Smooth muscle cell (in vitro differentiated cells): ENCODE measurements around the gene ATRNL1. TPM values are rescaled to one million over a fixed set of nuclear protein-coding genes. Genes with fewer than 3 reads are reported as not detected.
"Not testable (repeated sequence)": the region's sequence is repeated elsewhere in the genome, so short reads cannot be mapped to it uniquely, and the experiment has no call there.

ENCODE experiments used
- DNase-seq: peaks from one replicate; lab custom pipeline; 2025; ENCODE audit not compliant: unreplicated experiment; lab: John Stamatoyannopoulos, UW
- H2AFZ ChIP-seq: fragments of 200-600 bp; sonication (generic); 2 replicates; pipeline ENCODE4 v1.6.0; 2016; ENCODE audit warnings: antibody characterized with exemption, low read depth, mild to moderate bottlenecking
- H3F3A ChIP-seq: fragments of 200-600 bp; sonication (generic); 2 replicates; pipeline ENCODE4 v1.6.0; 2017; ENCODE audit warnings: antibody characterized with exemption, low read depth
- H3K27ac ChIP-seq: fragments of 200-600 bp; sonication (generic); 2 replicates; pipeline ENCODE4 v1.5.1; 2016; ENCODE audit warnings: low read depth, mild to moderate bottlenecking
- H3K27me3 ChIP-seq: fragments of 200-600 bp; sonication (generic); 2 replicates; pipeline ENCODE4 v1.6.1; 2016; ENCODE audit warnings: low read depth, mild to moderate bottlenecking
- H3K36me3 ChIP-seq: fragments of 200-600 bp; sonication (generic); 2 replicates; pipeline ENCODE4 v1.5.1; 2016; ENCODE audit warnings: low read depth
- H3K4me1 ChIP-seq: fragments of 200-600 bp; sonication (generic); 2 replicates; pipeline ENCODE4 v1.5.1; 2016; ENCODE audit warnings: low read depth
- H3K4me2 ChIP-seq: fragments of 200-600 bp; sonication (generic); 2 replicates; pipeline ENCODE4 v1.6.0; 2016; ENCODE audit warnings: mild to moderate bottlenecking
- H3K4me3 ChIP-seq: fragments of 200-600 bp; sonication (generic); 2 replicates; pipeline ENCODE4 v1.5.1; 2016; ENCODE audit warnings: mild to moderate bottlenecking
- H3K79me2 ChIP-seq: fragments of 200-600 bp; sonication (generic); 2 replicates; pipeline ENCODE4 v1.6.0; 2016; ENCODE audit warnings: low read depth, mild to moderate bottlenecking
- H3K9ac ChIP-seq: fragments of 200-600 bp; sonication (generic); 2 replicates; pipeline ENCODE4 v1.6.0; 2016; ENCODE audit warnings: low read depth
- H3K9me3 ChIP-seq: fragments of 200-600 bp; sonication (generic); replicated peaks from 2 replicates; pipeline ENCODE4 v1.5.1; 2016; ENCODE audit warnings: low read depth
- H4K20me1 ChIP-seq: fragments of 200-600 bp; sonication (generic); 2 replicates; pipeline ENCODE4 v1.6.0; 2016; ENCODE audit warnings: low read depth
- CTCF ChIP-seq: fragments of 200-600 bp; sonication (generic); IDR thresholded peaks from 2 replicates; pipeline ENCODE4 v1.5.1; 2017; ENCODE audit warnings: borderline replicate concordance, mild to moderate bottlenecking, antibody characterized with exemption; ENCODE audit not compliant: insufficient read depth, poor library complexity, severe bottlenecking
- WGBS: methylation state at CpG from one replicate; pipeline ENCODE4 v1.1.7; 2016; ENCODE audit warnings: low lambda C conversion rate; 5-methylcytosine and 5-hydroxymethylcytosine counted together
- polyA plus RNA-seq: library from polyadenylated mRNA; unstranded; fragments of >200 nt; fragmentation: Nextera tagmentation; extraction: Ambion mirVana; gene quantifications from 2 replicates; pipeline ENCODE4 v1.2.1, GENCODE V29; 2016
- total RNA-seq: library from RNA; depleted of rRNA; stranded (reverse); fragments of >200 nt; gene quantifications from 2 replicates; pipeline ENCODE4 v1.2.3, GENCODE V29; 2014

Gene ATRNL1
- total and polyA plus RNA-seq, 2 experiments from 2014 or later, result 2.7 to 14.9 TPM

GRCh38 chr10:115491526-115492140 lies 398.5 kb downstream of the ATRNL1 start:
- no peak overlapping the region for H3K9ac ChIP-seq
- WGBS, result 96% methylated on average over 10 of the region's 10 CpGs
- DNase-seq, result no peak

GRCh38 chr10:115503546-115503945 lies 410.4 kb downstream of the ATRNL1 start:
- no peak for DNase-seq
- Histone ChIP-seq H3K9me3 (peaks cover 4% of the 10 kb centered on the region), H3K9ac (no peak overlapping the region), H4K20me1 (no peaks in the 10 kb centered on the region), H2AFZ (no peak overlapping the region), H3K27ac (no peak overlapping the region), H3K79me2 (no peaks in the 10 kb centered on the region), H3K4me2 (no peak overlapping the region), H3K4me1 (no peaks in the 10 kb centered on the region), H3F3A (no peaks in the 10 kb centered on the region), H3K36me3 (no peaks in the 10 kb centered on the region), H3K27me3 (no peaks in the 10 kb centered on the region), H3K4me3 (no peak overlapping the region)
- no peak for TF ChIP-seq CTCF

More at GRCh38 chr10:115491526-115492140, 398.5 kb downstream of the ATRNL1 start:
- no peaks in the 10 kb centered on the region for H4K20me1 ChIP-seq
- no peak overlapping the region for H3K4me3 ChIP-seq
- no peak overlapping the region for H2AFZ ChIP-seq
- H3K27ac ChIP-seq, result no peak overlapping the region
- H3K4me1 ChIP-seq, result no peaks in the 10 kb centered on the region
- no peaks in the 10 kb centered on the region for H3K27me3 ChIP-seq
- no peak overlapping the region for H3K4me2 ChIP-seq
- no peak for TF ChIP-seq CTCF
- no peaks in the 10 kb centered on the region for H3K36me3 ChIP-seq
- H3K9me3 ChIP-seq, result no peaks in the 10 kb centered on the region
- H3K79me2 ChIP-seq, result no peaks in the 10 kb centered on the region
- no peaks in the 10 kb centered on the region for H3F3A ChIP-seq

GRCh38 chr10:115514895-115515294 lies 421.7 kb downstream of the ATRNL1 start:
- no peak overlapping the region for H3K9ac ChIP-seq
- no peaks in the 10 kb centered on the region for H3K9me3 ChIP-seq
- no peaks in the 10 kb centered on the region for H3K36me3 ChIP-seq
- H2AFZ ChIP-seq, result no peak overlapping the region
- no peaks in the 10 kb centered on the region for H4K20me1 ChIP-seq
- no peak overlapping the region for H3K27ac ChIP-seq
- no peak for TF ChIP-seq CTCF
- H3K79me2 ChIP-seq, result no peaks in the 10 kb centered on the region
- peaks cover 3% of the 10 kb centered on the region for H3K4me1 ChIP-seq
- no peaks in the 10 kb centered on the region for H3F3A ChIP-seq
- 88% methylated on average over 2 of the region's 2 CpGs for WGBS
- no peak overlapping the region for H3K4me2 ChIP-seq
- H3K27me3 ChIP-seq, result no peaks in the 10 kb centered on the region
- no peak overlapping the region for H3K4me3 ChIP-seq
- no peak for DNase-seq

GRCh38 chr10:115525141-115525540 lies 432.0 kb downstream of the ATRNL1 start:
- WGBS, result 84% methylated on average over 5 of the region's 5 CpGs
- no peaks in the 10 kb centered on the region for H3K79me2 ChIP-seq

GRCh38 chr10:115527682-115528081 lies 434.5 kb downstream of the ATRNL1 start:
- not testable (repeated sequence) for H3K36me3 ChIP-seq, H2AFZ ChIP-seq, H3K9ac ChIP-seq, H3K4me3 ChIP-seq, H3K9me3 ChIP-seq, H3K4me2 ChIP-seq, H3K27me3 ChIP-seq, H3K4me1 ChIP-seq, DNase-seq, H3F3A ChIP-seq, H3K79me2 ChIP-seq, H4K20me1 ChIP-seq, H3K27ac ChIP-seq

More at GRCh38 chr10:115525141-115525540, 432.0 kb downstream of the ATRNL1 start:
- H3K27ac ChIP-seq, result no peak overlapping the region
- no peak overlapping the region for H2AFZ ChIP-seq
- H3K4me1 ChIP-seq, result no peaks in the 10 kb centered on the region
- H3K9me3 ChIP-seq, result no peaks in the 10 kb centered on the region
- H3K36me3 ChIP-seq, result no peaks in the 10 kb centered on the region
- H4K20me1 ChIP-seq, result no peaks in the 10 kb centered on the region
- no peak overlapping the region for H3K4me2 ChIP-seq
- no peak overlapping the region for H3K9ac ChIP-seq
- H3K27me3 ChIP-seq, result no peaks in the 10 kb centered on the region
- no peak overlapping the region for H3K4me3 ChIP-seq
- H3F3A ChIP-seq, result no peaks in the 10 kb centered on the region
- DNase-seq, result no peak
- TF ChIP-seq CTCF, result no peak

- 91% methylated on average over 18 of the region's 18 CpGs for WGBS
- not testable (repeated sequence) for H3K4me3 ChIP-seq
Observed at GRCh38 chr10:115536401-115536800, 443.2 kb downstream of the ATRNL1 start.

More at GRCh38 chr10:115536401-115536800, 443.2 kb downstream of the ATRNL1 start:
- H3K9me3 ChIP-seq, H3K4me2 ChIP-seq, H3K27me3 ChIP-seq, H3K36me3 ChIP-seq, H3K79me2 ChIP-seq, H3K9ac ChIP-seq, DNase-seq, H4K20me1 ChIP-seq, H3K4me1 ChIP-seq, H3F3A ChIP-seq, H2AFZ ChIP-seq, H3K27ac ChIP-seq: not testable (repeated sequence)
